Endothelial cell of umbilical vein (primary cell): Measurements from ENCODE around the gene MYRIP. TPM values are rescaled to one million over a fixed set of nuclear protein-coding genes. Genes with fewer than 3 reads are reported as not detected.
"Not testable (repeated sequence)": the region's sequence is repeated elsewhere in the genome, so short reads cannot be mapped to it uniquely, and the experiment has no call there.

Source experiments
- BruUV-seq: library from RNA; stranded (reverse); fragments of 400-500 nt; replicated peaks from 2 replicates; lab custom pipeline; 2021; lab: Mats Ljungman, UMichigan
- CTCF ChIA-PET: fragments of 300-600, 350-600 bp; sonication (Branson Sonifier 250); formaldehyde crosslinking; loops from one replicate; lab custom pipeline; 2021; ENCODE audit warnings: antibody characterized with exemption, inconsistent platforms; lab: Charles Lee
- POLR2A ChIA-PET: fragments of 300-600, 350-600 bp; sonication (Branson Sonifier 250); formaldehyde crosslinking; loops from one replicate; lab custom pipeline; 2021; ENCODE audit warnings: antibody characterized with exemption, inconsistent platforms; lab: Charles Lee
- DNase-seq: peaks from one replicate; pipeline ENCODE4 v3.0.0-alpha.2; 2011; ENCODE audit warnings: low read depth, low spot score
- FAIRE-seq: peaks from 2 replicates; lab custom pipeline; 2011; peaks lifted over from hg19 to GRCh38; lab: Jason Lieb, UNC
- H2AFZ ChIP-seq: 2 replicates; pipeline ENCODE4 v1.6.0; 2012; ENCODE audit warnings: low read depth, low read length, control low read depth, inconsistent platforms
- H3K27ac ChIP-seq: 2 replicates; pipeline ENCODE4 v1.5.1; 2011; ENCODE audit warnings: low read depth, mild to moderate bottlenecking, control low read depth, low read length, moderate library complexity; ENCODE audit not compliant: insufficient read depth
- H3K27me3 ChIP-seq, 2 experiments: 2 replicates each; pipeline versions ENCODE4 v1.6.0 to v1.6.1; 2011; ENCODE audit warnings: low read length in 2 of 2, mixed read lengths in 1 of 2; ENCODE audit not compliant: control insufficient read depth in 2 of 2, insufficient read depth in 2 of 2
- H3K36me3 ChIP-seq, 2 experiments: 2 replicates in 1 of 2; 3 replicates in 1 of 2; pipeline ENCODE4 v1.5.1; 2011; ENCODE audit warnings: low read length in 2 of 2, mild to moderate bottlenecking in 1 of 2, moderate library complexity in 1 of 2; ENCODE audit not compliant: control insufficient read depth in 2 of 2, insufficient read depth in 2 of 2; ENCODE audit errors: extremely low read depth in 1 of 2
- H3K4me1 ChIP-seq: 3 replicates; pipeline ENCODE4 v1.5.1; 2011; ENCODE audit warnings: mild to moderate bottlenecking, low read length; ENCODE audit not compliant: control insufficient read depth, insufficient read depth; ENCODE audit errors: extremely low read depth
- H3K4me2 ChIP-seq: 2 replicates; pipeline ENCODE4 v1.6.1; 2011; ENCODE audit warnings: low read length, control low read depth, mixed read lengths; ENCODE audit not compliant: insufficient read depth
- H3K4me3 ChIP-seq, 3 experiments: fragments of 200-600 bp in 1 of 3; sonication (generic), shearing (Covaris generic) in 1 of 3; replicated peaks in 1 of 3; 2 replicates each; pipeline ENCODE4 v1.5.1; 2011 to 2016; ENCODE audit warnings: control low read depth in 3 of 3, low read length in 3 of 3, mild to moderate bottlenecking in 2 of 3, inconsistent platforms in 1 of 3, low read depth in 1 of 3, moderate library complexity in 1 of 3; ENCODE audit not compliant: insufficient read depth in 1 of 3
- H3K79me2 ChIP-seq: 2 replicates; pipeline ENCODE4 v1.6.0; 2012; ENCODE audit warnings: low read length, inconsistent platforms; ENCODE audit not compliant: control insufficient read depth, insufficient read depth
- H3K9ac ChIP-seq: replicated peaks from 2 replicates; pipeline ENCODE3; 2011; ENCODE audit warnings: low read length, control low read depth; ENCODE audit not compliant: insufficient read depth; ENCODE audit errors: extremely low read depth
- H3K9me1 ChIP-seq: replicated peaks from 3 replicates; pipeline ENCODE4 v1.6.0; 2011; ENCODE audit warnings: mild to moderate bottlenecking, low read length; ENCODE audit not compliant: control insufficient read depth, insufficient read depth; ENCODE audit errors: extremely low read depth
- H3K9me3 ChIP-seq: replicated peaks from 2 replicates; pipeline ENCODE4 v1.5.1; 2012; ENCODE audit warnings: low read length, inconsistent platforms; ENCODE audit not compliant: control insufficient read depth, insufficient read depth
- H4K20me1 ChIP-seq: replicated peaks from 2 replicates; pipeline ENCODE3; 2011; ENCODE audit warnings: mild to moderate bottlenecking, low read length; ENCODE audit not compliant: control insufficient read depth, insufficient read depth; ENCODE audit errors: extremely low read depth
- CTCF ChIP-seq, 2 donors: IDR thresholded peaks; 1 replicate in 1 of 2; 2 replicates in 1 of 2; pipeline ENCODE4 v1.5.1; 2011; ENCODE audit warnings: low read length in 2 of 2, mild to moderate bottlenecking in 2 of 2, moderate library complexity in 2 of 2, control low read depth in 1 of 2, inconsistent platforms in 1 of 2, low read depth in 1 of 2; ENCODE audit not compliant: insufficient read depth in 1 of 2; ENCODE audit errors: extremely low read depth in 1 of 2
- FOS ChIP-seq: IDR thresholded peaks from 2 replicates; pipeline ENCODE4 v1.6.1; 2011; ENCODE audit warnings: mild to moderate bottlenecking, low read length, moderate library complexity, borderline replicate concordance; ENCODE audit not compliant: insufficient read depth
- JUN ChIP-seq: IDR thresholded peaks from 2 replicates; pipeline ENCODE4 v1.6.1; 2011; ENCODE audit warnings: borderline replicate concordance, low read depth; ENCODE audit not compliant: insufficient read length, insufficient read depth
- MAX ChIP-seq: IDR thresholded peaks from 2 replicates; pipeline ENCODE4 v1.6.1; 2011; ENCODE audit not compliant: insufficient read depth, insufficient read length
- dilution Hi-C: fragments of 300-500 bp; cut with MboI; formaldehyde crosslinking; loops from one replicate; pipeline ENCODE4 v1.15.0; 2019; ENCODE audit warnings: low sequenced_read_pairs; ENCODE audit not compliant: extremely low pct_ligation_motif_present
- intact Hi-C: fragments of 100-400 bp; cut with micrococcal nuclease; formaldehyde crosslinking; loops from one replicate; pipeline ENCODE4 v1.10.0; 2022
- polyA plus RNA-seq, 4 experiments: library from polyadenylated mRNA; depleted of rRNA in 3 of 4; stranded (reverse) in 3 of 4; unstranded in 1 of 4; fragments of >200 nt; gene quantifications; 2 replicates each; pipeline versions ENCODE4 v1.2.1 to v1.2.3, GENCODE V29; 2011 to 2012; ENCODE audit warnings: missing spikeins in 1 of 4
- total RNA-seq: library from RNA; stranded (reverse); gene quantifications from 2 replicates; pipeline ENCODE4 v1.2.3, GENCODE V29; 2021

The MYRIP gene
- total and polyA plus RNA-seq, 2 donors (not counting 3 experiments of a cell fraction or from before 2014, with no cell fraction given), result 6.7 to 11.9 TPM

- CTCF ChIA-PET, result interaction anchor here (1.4 kb wide), 1 partner anchor 10 kb away, joined by 3 read pairs; no protein-coding TSS in a partner anchor
- dilution Hi-C loops, result no loop called here
- H3K27ac ChIP-seq, result no peak overlapping the region
These were observed 472.6 kb downstream of the MYRIP start for GRCh38 chr3:40281995-40282394.

GRCh38 chr3:40283057-40283456, 473.6 kb downstream of the MYRIP start:
- POLR2A ChIA-PET, H3K4me2 ChIP-seq, H2AFZ ChIP-seq, DNase-seq, FAIRE-seq, H3K79me2 ChIP-seq, H3K4me3 ChIP-seq, BruUV-seq, H3K4me1 ChIP-seq, dilution Hi-C loops, H3K36me3 ChIP-seq, H4K20me1 ChIP-seq, intact Hi-C loops, H3K9ac ChIP-seq, H3K27me3 ChIP-seq, H3K9me3 ChIP-seq, H3K27ac ChIP-seq, H3K9me1 ChIP-seq: not testable (repeated sequence)
- CTCF ChIA-PET, result interaction anchor here (1.2 kb wide), 1 partner anchor 91 kb away, joined by 3 read pairs; no protein-coding TSS in a partner anchor

More at GRCh38 chr3:40281995-40282394, 472.6 kb downstream of the MYRIP start:
- H3K27me3 ChIP-seq, result peaks cover 0 to 2% of the 10 kb centered on the region in 2 experiments
- no TSS peak for BruUV-seq
- intact Hi-C loops, result no loop called here
- no peak overlapping the region for H3K4me3 ChIP-seq
- no peaks in the 10 kb centered on the region for H4K20me1 ChIP-seq
- DNase-seq (no peak), FAIRE-seq (no peak)
- no peaks in the 10 kb centered on the region for H3K4me1 ChIP-seq
- H3K9me3 ChIP-seq, result no peaks in the 10 kb centered on the region
- H3K9ac ChIP-seq, result no peak overlapping the region
- no peak overlapping the region for H2AFZ ChIP-seq
- H3K36me3 ChIP-seq, result no peaks in the 10 kb centered on the region
- H3K9me1 ChIP-seq, result no peaks in the 10 kb centered on the region
- no peaks in the 10 kb centered on the region for H3K79me2 ChIP-seq
- H3K4me2 ChIP-seq, result no peak overlapping the region
- no peak for TF ChIP-seq JUN
- TF ChIP-seq CTCF (IDR thresholded peaks at IDR 0.05; ENCODE audit: extremely low read depth in 1 of 2, insufficient read depth in 1 of 2, low read depth in 1 of 2, low read length in 2 of 2), result no peak
- TF ChIP-seq FOS, result no peak
- TF ChIP-seq MAX, result no peak
- POLR2A ChIA-PET, result no interaction called here
